Endothelial cell of umbilical vein (primary cell): ENCODE data around the gene POR. TPM values are rescaled to one million over a fixed set of nuclear protein-coding genes. Genes with fewer than 3 reads are reported as not detected.

ENCODE experiments used
- BruUV-seq: library from RNA; stranded (reverse); fragments of 400-500 nt; replicated peaks from 2 replicates; lab custom pipeline; 2021; lab: Mats Ljungman, UMichigan
- CTCF ChIA-PET: fragments of 300-600, 350-600 bp; sonication (Branson Sonifier 250); formaldehyde crosslinking; loops from one replicate; lab custom pipeline; 2021; ENCODE audit warnings: antibody characterized with exemption, inconsistent platforms; lab: Charles Lee
- POLR2A ChIA-PET: fragments of 300-600, 350-600 bp; sonication (Branson Sonifier 250); formaldehyde crosslinking; loops from one replicate; lab custom pipeline; 2021; ENCODE audit warnings: antibody characterized with exemption, inconsistent platforms; lab: Charles Lee
- DNase-seq: peaks from one replicate; pipeline ENCODE4 v3.0.0-alpha.2; 2011; ENCODE audit warnings: low read depth, low spot score
- FAIRE-seq: peaks from 2 replicates; lab custom pipeline; 2011; peaks lifted over from hg19 to GRCh38; lab: Jason Lieb, UNC
- H2AFZ ChIP-seq: 2 replicates; pipeline ENCODE4 v1.6.0; 2012; ENCODE audit warnings: low read depth, low read length, control low read depth, inconsistent platforms
- H3K27ac ChIP-seq: 2 replicates; pipeline ENCODE4 v1.5.1; 2011; ENCODE audit warnings: low read depth, mild to moderate bottlenecking, control low read depth, low read length, moderate library complexity; ENCODE audit not compliant: insufficient read depth
- H3K27me3 ChIP-seq, 2 experiments: 2 replicates each; pipeline versions ENCODE4 v1.6.0 to v1.6.1; 2011; ENCODE audit warnings: low read length in 2 of 2, mixed read lengths in 1 of 2; ENCODE audit not compliant: control insufficient read depth in 2 of 2, insufficient read depth in 2 of 2
- H3K36me3 ChIP-seq, 2 experiments: 2 replicates in 1 of 2; 3 replicates in 1 of 2; pipeline ENCODE4 v1.5.1; 2011; ENCODE audit warnings: low read length in 2 of 2, mild to moderate bottlenecking in 1 of 2, moderate library complexity in 1 of 2; ENCODE audit not compliant: control insufficient read depth in 2 of 2, insufficient read depth in 2 of 2; ENCODE audit errors: extremely low read depth in 1 of 2
- H3K4me1 ChIP-seq: 3 replicates; pipeline ENCODE4 v1.5.1; 2011; ENCODE audit warnings: mild to moderate bottlenecking, low read length; ENCODE audit not compliant: control insufficient read depth, insufficient read depth; ENCODE audit errors: extremely low read depth
- H3K4me2 ChIP-seq: 2 replicates; pipeline ENCODE4 v1.6.1; 2011; ENCODE audit warnings: low read length, control low read depth, mixed read lengths; ENCODE audit not compliant: insufficient read depth
- H3K4me3 ChIP-seq, 3 experiments: fragments of 200-600 bp in 1 of 3; sonication (generic), shearing (Covaris generic) in 1 of 3; replicated peaks in 1 of 3; 2 replicates each; pipeline ENCODE4 v1.5.1; 2011 to 2016; ENCODE audit warnings: control low read depth in 3 of 3, low read length in 3 of 3, mild to moderate bottlenecking in 2 of 3, inconsistent platforms in 1 of 3, low read depth in 1 of 3, moderate library complexity in 1 of 3; ENCODE audit not compliant: insufficient read depth in 1 of 3
- H3K79me2 ChIP-seq: 2 replicates; pipeline ENCODE4 v1.6.0; 2012; ENCODE audit warnings: low read length, inconsistent platforms; ENCODE audit not compliant: control insufficient read depth, insufficient read depth
- H3K9ac ChIP-seq: replicated peaks from 2 replicates; pipeline ENCODE3; 2011; ENCODE audit warnings: low read length, control low read depth; ENCODE audit not compliant: insufficient read depth; ENCODE audit errors: extremely low read depth
- H3K9me1 ChIP-seq: replicated peaks from 3 replicates; pipeline ENCODE4 v1.6.0; 2011; ENCODE audit warnings: mild to moderate bottlenecking, low read length; ENCODE audit not compliant: control insufficient read depth, insufficient read depth; ENCODE audit errors: extremely low read depth
- H3K9me3 ChIP-seq: replicated peaks from 2 replicates; pipeline ENCODE4 v1.5.1; 2012; ENCODE audit warnings: low read length, inconsistent platforms; ENCODE audit not compliant: control insufficient read depth, insufficient read depth
- H4K20me1 ChIP-seq: replicated peaks from 2 replicates; pipeline ENCODE3; 2011; ENCODE audit warnings: mild to moderate bottlenecking, low read length; ENCODE audit not compliant: control insufficient read depth, insufficient read depth; ENCODE audit errors: extremely low read depth
- CTCF ChIP-seq, 2 donors: IDR thresholded peaks; 1 replicate in 1 of 2; 2 replicates in 1 of 2; pipeline ENCODE4 v1.5.1; 2011; ENCODE audit warnings: low read length in 2 of 2, mild to moderate bottlenecking in 2 of 2, moderate library complexity in 2 of 2, control low read depth in 1 of 2, inconsistent platforms in 1 of 2, low read depth in 1 of 2; ENCODE audit not compliant: insufficient read depth in 1 of 2; ENCODE audit errors: extremely low read depth in 1 of 2
- EZH2 ChIP-seq: IDR thresholded peaks from 2 replicates; pipeline ENCODE4 v1.6.1; 2012; ENCODE audit warnings: borderline replicate concordance, low read depth, mild to moderate bottlenecking, moderate library complexity, low read length, inconsistent platforms; ENCODE audit not compliant: severe bottlenecking
- FOS ChIP-seq: IDR thresholded peaks from 2 replicates; pipeline ENCODE4 v1.6.1; 2011; ENCODE audit warnings: mild to moderate bottlenecking, low read length, moderate library complexity, borderline replicate concordance; ENCODE audit not compliant: insufficient read depth
- GATA2 ChIP-seq: IDR thresholded peaks from 2 replicates; pipeline ENCODE4 v1.7.0; 2011; ENCODE audit warnings: low read depth, mild to moderate bottlenecking, moderate library complexity, mixed read lengths, low read length; ENCODE audit not compliant: insufficient read length, insufficient read depth
- JUN ChIP-seq: IDR thresholded peaks from 2 replicates; pipeline ENCODE4 v1.6.1; 2011; ENCODE audit warnings: borderline replicate concordance, low read depth; ENCODE audit not compliant: insufficient read length, insufficient read depth
- MYC ChIP-seq: IDR thresholded peaks from one replicate; pipeline ENCODE4 v1.6.1; 2011; ENCODE audit warnings: mild to moderate bottlenecking, low read depth, low read length
- POLR2A ChIP-seq: IDR thresholded peaks from 2 replicates; pipeline ENCODE4 v1.6.1; 2012; ENCODE audit warnings: low read depth, mild to moderate bottlenecking, control low read depth, low read length
- POLR2AphosphoS5 ChIP-seq: IDR thresholded peaks from 2 replicates; pipeline ENCODE4 v1.6.1; 2012; ENCODE audit warnings: low read depth, mild to moderate bottlenecking, control low read depth, low read length, moderate library complexity; ENCODE audit not compliant: insufficient read depth
- dilution Hi-C: fragments of 300-500 bp; cut with MboI; formaldehyde crosslinking; loops from one replicate; pipeline ENCODE4 v1.15.0; 2019; ENCODE audit warnings: low sequenced_read_pairs; ENCODE audit not compliant: extremely low pct_ligation_motif_present
- intact Hi-C: fragments of 100-400 bp; cut with micrococcal nuclease; formaldehyde crosslinking; loops from one replicate; pipeline ENCODE4 v1.10.0; 2022
- polyA plus RNA-seq, 4 experiments: library from polyadenylated mRNA; depleted of rRNA in 3 of 4; stranded (reverse) in 3 of 4; unstranded in 1 of 4; fragments of >200 nt; gene quantifications; 2 replicates each; pipeline versions ENCODE4 v1.2.1 to v1.2.3, GENCODE V29; 2011 to 2012; ENCODE audit warnings: missing spikeins in 1 of 4
- total RNA-seq: library from RNA; stranded (reverse); gene quantifications from 2 replicates; pipeline ENCODE4 v1.2.3, GENCODE V29; 2021
- TF ChIP-seq, protein P1 (sequence below): IDR thresholded peaks from 2 replicates; pipeline ENCODE4 v1.6.1; 2011; ENCODE audit not compliant: insufficient read depth, insufficient read length

POR gene
- total and polyA plus RNA-seq, 2 donors (not counting 3 experiments of a cell fraction or from before 2014, with no cell fraction given): 59.5 to 73.6 TPM

GRCh38 chr7:75966190-75966961 is 51.4 kb downstream of the POR start:
- Histone ChIP-seq H4K20me1 (no peaks in the 10 kb centered on the region), H3K36me3 (no peaks in the 10 kb centered on the region), H2AFZ (no peak overlapping the region), H3K27me3 (no peaks in the 10 kb centered on the region), H3K79me2 (no peaks in the 10 kb centered on the region), H3K4me1 (peaks cover 11% of the 10 kb centered on the region), H3K9me3 (no peaks in the 10 kb centered on the region), H3K27ac (no peak overlapping the region), H3K9me1 (no peaks in the 10 kb centered on the region), H3K9ac (no peak overlapping the region), H3K4me3 (no peak overlapping the region), H3K4me2 (no peak overlapping the region)
- intact Hi-C loops (no loop called here), dilution Hi-C loops (no loop called here)
- CTCF ChIA-PET: interaction anchor here (1.0 to 2.8 kb wide), 2 partner anchors 54 to 212 kb away, joined by 3 to 10 read pairs; no protein-coding TSS in a partner anchor
- no TSS peak for BruUV-seq
- no peak for FAIRE-seq
- POLR2A ChIA-PET: interaction anchor here (0.6 kb wide), 1 partner anchor 178 kb away, joined by 8 read pairs; no protein-coding TSS in a partner anchor
- TF ChIP-seq POLR2AphosphoS5: no peak
- TF ChIP-seq EZH2: no peak
- no peak for TF ChIP-seq GATA2
- TF ChIP-seq CTCF (IDR thresholded peaks at IDR 0.05; ENCODE audit: extremely low read depth in 1 of 2, insufficient read depth in 1 of 2, low read depth in 1 of 2, low read length in 2 of 2): no peak
- no peak for TF ChIP-seq POLR2A
- no peak for TF ChIP-seq MYC
- no peak for TF ChIP-seq FOS
- TF ChIP-seq, protein P1, sequence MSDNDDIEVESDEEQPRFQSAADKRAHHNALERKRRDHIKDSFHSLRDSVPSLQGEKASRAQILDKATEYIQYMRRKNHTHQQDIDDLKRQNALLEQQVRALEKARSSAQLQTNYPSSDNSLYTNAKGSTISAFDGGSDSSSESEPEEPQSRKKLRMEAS: no peak
- TF ChIP-seq JUN: no peak
- no peak for DNase-seq
